Measurements from ENCODE around the gene FAR2.

DNA sequence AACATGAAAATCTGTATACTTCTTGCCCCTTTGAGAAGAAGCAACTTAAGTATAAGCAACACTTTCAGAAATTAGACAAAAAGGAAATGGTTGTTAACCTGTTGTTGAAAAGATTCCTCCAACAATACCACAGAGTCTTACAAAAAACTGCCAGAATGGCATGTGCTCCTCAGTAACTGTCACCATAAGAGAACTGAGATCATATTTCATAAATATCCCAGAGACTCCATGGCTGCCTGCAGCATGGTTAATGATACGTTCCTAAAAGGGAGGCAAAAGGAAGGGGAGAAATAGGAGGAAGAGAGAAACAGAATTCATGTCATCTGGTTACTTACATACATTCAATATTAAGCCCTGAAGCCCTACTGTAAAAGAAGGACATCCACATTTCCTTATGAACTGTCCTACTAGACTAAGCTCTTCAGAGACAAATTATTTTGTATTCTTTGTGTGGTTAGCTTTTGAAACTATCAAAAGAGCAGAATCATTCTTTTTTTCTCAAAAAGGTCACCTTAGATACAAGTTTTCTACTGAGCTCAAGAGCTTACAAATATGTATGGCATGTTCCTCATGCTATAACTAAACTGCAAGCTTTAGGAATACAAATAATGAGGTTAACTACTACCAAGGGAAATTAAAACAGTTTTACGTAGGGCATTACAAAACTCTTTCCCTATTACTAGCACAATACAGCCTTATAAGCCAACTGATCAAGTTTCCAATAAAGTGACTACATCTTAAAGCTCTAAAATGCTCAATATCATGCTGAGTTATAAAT, 194.1 kb downstream of the FAR2 start:
- TF ChIP-seq, protein P1, sequence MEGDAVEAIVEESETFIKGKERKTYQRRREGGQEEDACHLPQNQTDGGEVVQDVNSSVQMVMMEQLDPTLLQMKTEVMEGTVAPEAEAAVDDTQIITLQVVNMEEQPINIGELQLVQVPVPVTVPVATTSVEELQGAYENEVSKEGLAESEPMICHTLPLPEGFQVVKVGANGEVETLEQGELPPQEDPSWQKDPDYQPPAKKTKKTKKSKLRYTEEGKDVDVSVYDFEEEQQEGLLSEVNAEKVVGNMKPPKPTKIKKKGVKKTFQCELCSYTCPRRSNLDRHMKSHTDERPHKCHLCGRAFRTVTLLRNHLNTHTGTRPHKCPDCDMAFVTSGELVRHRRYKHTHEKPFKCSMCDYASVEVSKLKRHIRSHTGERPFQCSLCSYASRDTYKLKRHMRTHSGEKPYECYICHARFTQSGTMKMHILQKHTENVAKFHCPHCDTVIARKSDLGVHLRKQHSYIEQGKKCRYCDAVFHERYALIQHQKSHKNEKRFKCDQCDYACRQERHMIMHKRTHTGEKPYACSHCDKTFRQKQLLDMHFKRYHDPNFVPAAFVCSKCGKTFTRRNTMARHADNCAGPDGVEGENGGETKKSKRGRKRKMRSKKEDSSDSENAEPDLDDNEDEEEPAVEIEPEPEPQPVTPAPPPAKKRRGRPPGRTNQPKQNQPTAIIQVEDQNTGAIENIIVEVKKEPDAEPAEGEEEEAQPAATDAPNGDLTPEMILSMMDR (IDR thresholded peaks at IDR 0.05; ENCODE audit: insufficient read depth, low read depth, low read length) = no peak
- no peak for TF ChIP-seq EZH2 (IDR thresholded peaks at IDR 0.05; ENCODE audit: insufficient read depth, low read length)
